GM23338 (cell line): ENCODE measurements around the gene ARHGAP11A.
"Not testable (repeated sequence)": the region's sequence is repeated elsewhere in the genome, so short reads cannot be mapped to it uniquely, and the experiment has no call there.

ENCODE experiments used
- CTCF ChIP-seq, 2 experiments: fragments of 200-600 bp in 1 of 2; sonication (generic) in 1 of 2; conservative IDR thresholded peaks; 2 replicates each; pipeline versions ENCODE4 v1.5.1 to v1.6.1; 2016 to 2017; ENCODE audit warnings: antibody characterized with exemption in 2 of 2, low read depth in 2 of 2, mild to moderate bottlenecking in 2 of 2, moderate library complexity in 1 of 2
- POLR2AphosphoS5 ChIP-seq: IDR thresholded peaks from 2 replicates; pipeline ENCODE4 v1.6.1; 2016; ENCODE audit warnings: antibody characterized with exemption, low read depth

GRCh38 chr15:32593151-32593550 lies 22.2 kb upstream of the ARHGAP11A start, which contains the start of gene GOLGA8N:
- TF ChIP-seq CTCF (conservative IDR thresholded peaks at IDR 0.05; ENCODE audit: low read depth in 2 of 2); POLR2AphosphoS5: not testable (repeated sequence)
